Stimulated activated CD8-positive, alpha-beta memory T cell treated with anti-CD3 and anti-CD28 coated beads, Interleukin-2, amount 100 ng/mL, for 1 hour (primary cell): ENCODE measurements around the gene MTMR12.
"Not testable (repeated sequence)": the region's sequence is repeated elsewhere in the genome, so short reads cannot be mapped to it uniquely, and the experiment has no call there.

ENCODE experiments used
- DNase-seq, 2 donors: peaks; one replicate each; pipeline ENCODE4 v3.0.0-alpha.2; 2020; ENCODE audit warnings: low read depth in 2 of 2

MTMR12 gene

GRCh38 chr5:32325616-32326015 is 12.9 kb upstream of the MTMR12 start:
- DNase-seq = no peak

GRCh38 chr5:32325062-32325461 is 12.3 kb upstream of the MTMR12 start:
- no peak for DNase-seq

- DNase-seq = no peak
These were observed 11.0 kb upstream of the MTMR12 start for GRCh38 chr5:32323741-32324140.

GRCh38 chr5:32322882-32323281 is 10.1 kb upstream of the MTMR12 start:
- DNase-seq = no peak

GRCh38 chr5:32321787-32322186 is 9.0 kb upstream of the MTMR12 start:
- not testable (repeated sequence) for DNase-seq

- DNase-seq = no peak
These were observed 7.8 kb upstream of the MTMR12 start for GRCh38 chr5:32320576-32320975.

GRCh38 chr5:32319926-32320543 is 7.3 kb upstream of the MTMR12 start:
- no peak for DNase-seq

- no peak for DNase-seq
These were observed 6.7 kb upstream of the MTMR12 start for GRCh38 chr5:32319392-32319791.

DNA sequence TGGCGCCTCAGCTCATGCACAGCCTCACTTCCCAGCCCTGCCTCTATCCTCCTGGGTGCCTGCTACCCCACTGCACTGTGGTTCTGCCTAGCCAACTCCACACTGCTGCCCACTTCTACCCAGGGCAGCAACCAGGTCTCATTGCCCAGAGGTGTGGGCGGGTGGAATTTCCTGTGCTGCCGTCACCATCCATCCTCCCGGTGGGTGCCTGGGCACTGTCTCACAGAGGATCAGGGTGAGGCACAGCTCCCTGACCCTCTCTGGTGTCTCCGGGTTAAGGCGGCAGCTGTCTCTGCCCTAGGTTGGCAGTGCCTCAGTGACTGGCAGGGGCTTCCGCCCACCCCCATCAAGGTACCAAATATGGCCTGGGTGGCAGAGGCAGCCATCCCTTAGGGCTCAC is 4.3 kb upstream of the MTMR12 start:
- DNase-seq = no peak

- DNase-seq = no peak
These were observed 2.7 kb upstream of the MTMR12 start for GRCh38 chr5:32315221-32316014.

DNA sequence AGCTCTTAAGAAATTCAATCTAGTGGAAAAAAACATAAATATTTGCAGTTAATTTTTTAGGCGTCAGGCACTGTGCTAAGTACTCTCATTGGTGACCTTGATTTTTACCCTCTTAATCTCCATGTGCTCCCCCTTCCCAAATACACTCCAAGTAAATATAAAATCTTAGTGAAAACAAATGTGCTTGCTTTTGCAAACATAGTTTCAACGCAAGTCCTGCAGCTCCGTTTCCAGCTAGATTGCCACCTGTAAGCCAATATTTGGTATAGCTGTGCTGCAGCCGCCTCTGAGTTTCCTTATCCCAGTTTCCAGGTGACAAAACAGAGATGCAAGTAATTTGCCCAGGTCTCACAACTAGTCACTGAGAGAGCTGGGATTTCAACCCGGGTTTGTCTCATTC is 1.9 kb upstream of the MTMR12 start:
- no peak for DNase-seq

DNA sequence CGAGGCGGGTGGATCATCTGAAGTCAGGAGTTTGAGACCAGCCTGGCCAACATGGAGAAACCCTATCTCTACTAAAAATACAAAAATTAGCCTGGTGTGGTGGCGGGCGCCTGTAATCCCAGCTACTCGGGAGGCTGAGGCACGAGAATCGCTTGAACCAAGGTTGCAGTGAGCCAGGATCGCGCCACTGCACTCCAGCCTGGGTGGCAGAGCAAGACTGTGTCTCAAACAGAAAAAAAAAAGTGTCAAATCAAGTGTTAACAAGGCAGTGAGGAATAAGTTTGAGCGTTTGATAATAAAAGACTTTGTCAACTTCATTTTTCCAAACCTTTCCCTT is 1.4 kb upstream of the MTMR12 start:
- not testable (repeated sequence) for DNase-seq

DNA sequence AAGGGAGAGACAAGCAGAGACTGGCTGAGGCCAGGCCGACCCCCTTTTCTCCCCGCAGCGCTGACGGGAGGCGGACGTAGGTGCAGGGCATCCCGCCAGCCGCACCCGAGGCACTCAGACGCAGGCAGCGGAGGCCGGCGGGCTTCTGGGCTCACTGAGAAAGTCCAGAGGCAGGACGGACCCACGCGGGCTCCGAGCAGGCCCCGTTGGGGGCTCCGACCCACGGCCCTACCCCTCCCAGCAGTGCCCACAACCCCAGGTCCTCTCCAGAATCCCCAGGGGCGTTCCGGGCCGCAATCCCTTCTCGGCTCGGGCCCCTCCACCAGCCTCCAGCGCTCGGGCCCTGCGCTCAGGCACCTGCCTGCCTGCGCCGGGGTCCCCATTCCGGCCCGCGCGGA is 543 bp downstream of the MTMR12 start:
- DNase-seq = peak; percentile 7 to 13

GRCh38 chr5:32311404-32312196 is 1.1 kb downstream of the MTMR12 start:
- no peak for DNase-seq

GRCh38 chr5:32309761-32310160 is 3.0 kb downstream of the MTMR12 start:
- no peak for DNase-seq

GRCh38 chr5:32308946-32309345 is 3.8 kb downstream of the MTMR12 start:
- DNase-seq = no peak

DNA sequence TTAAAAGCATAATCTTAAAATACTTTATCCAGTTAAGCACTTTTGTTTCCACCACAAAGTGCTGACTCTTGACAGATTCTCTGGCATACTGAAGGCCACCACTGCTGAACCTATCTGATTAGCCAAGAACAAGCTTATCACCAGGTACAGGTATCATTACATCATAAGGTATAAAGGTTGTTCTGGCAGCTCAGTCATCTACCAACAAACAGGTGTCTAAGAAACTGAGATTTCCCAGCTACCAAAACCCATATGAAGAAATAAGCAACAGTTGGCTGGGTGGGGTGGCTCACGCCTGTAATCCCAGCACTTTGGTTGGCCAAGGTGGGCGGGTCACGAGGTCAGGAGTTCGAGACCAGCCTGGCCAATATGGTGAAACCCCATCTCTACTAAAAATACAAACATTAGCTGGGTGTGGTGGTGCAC is 5.0 kb downstream of the MTMR12 start:
- DNase-seq = no peak

DNA sequence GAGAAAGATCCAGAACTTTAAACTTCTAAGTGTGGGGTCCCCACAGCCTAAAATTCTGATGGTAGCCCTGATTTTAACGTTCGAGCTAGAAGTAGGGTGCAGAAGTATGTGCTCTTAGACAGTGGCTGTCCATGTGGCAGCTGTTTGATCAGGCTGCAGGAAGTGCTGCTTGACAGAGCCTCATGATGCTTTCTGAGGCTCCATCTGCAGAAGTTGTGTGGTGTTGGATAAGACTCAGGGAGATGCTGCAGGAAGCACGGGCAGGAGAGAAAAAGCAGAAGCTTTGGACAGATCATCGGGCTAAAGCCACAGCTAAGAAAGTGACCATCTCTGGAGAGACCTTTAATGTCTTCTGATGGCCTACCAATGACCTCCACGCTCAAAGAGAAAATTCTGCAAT is 8.1 kb downstream of the MTMR12 start:
- no peak for DNase-seq

DNA sequence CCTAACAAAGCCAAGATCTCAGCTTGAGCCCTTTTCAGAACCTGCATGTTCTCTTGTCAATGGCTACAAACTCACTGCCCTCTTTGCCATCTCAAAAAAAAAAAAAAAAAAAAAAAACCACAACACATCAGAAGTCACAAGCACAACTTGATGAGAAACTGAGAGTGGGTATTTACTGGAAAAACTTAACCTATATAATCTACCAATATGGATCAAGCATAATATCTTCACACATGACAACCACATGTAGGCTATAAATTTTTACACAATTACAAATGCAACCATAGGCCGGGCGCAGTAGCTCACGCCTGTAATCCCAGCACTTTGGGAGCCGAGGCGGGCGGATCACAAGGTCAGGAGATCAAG is 9.0 kb downstream of the MTMR12 start:
- DNase-seq = no peak

DNA sequence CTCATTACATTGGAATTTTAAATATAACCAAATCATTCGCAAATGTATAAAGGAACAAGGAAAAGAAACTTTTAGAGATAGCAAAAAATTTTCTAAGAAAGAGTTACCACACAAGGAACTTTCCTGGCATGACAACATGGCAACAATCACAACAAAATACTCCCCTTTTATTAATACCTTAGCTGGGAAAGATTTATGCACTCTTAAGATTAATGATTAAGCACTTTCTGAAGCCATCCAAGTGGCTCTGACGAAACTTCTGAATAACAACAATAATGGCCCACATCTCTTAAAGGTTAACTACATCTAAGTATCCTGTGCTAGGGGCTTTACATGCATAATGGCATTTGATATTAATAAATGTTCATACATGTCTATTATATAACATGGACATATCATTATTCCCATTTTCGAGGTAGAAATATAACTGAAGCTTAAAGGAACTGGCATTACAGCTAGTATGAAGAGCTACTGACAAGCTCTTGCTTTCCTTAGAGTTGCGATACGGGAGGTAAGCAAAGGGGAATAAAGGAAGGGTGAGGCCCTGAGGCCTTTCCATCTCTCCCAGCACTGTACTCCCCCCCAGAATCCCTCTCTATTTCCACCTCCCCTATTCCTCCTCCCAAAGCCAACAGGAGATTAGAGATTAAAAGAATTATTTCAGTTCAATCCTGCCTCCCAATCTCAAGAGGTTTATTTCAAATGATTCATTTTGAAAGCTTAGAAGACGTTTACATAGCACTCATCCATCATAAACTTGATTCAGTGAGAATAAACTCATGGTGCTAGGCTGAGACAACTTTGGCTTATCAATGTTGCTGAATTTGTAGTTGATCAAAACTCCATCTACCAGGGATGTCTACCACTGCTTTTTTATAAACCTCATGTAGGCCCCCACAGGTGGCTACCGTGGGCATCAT is 9.6 kb downstream of the MTMR12 start:
- DNase-seq = no peak

- no peak for DNase-seq
These were observed 10.8 kb downstream of the MTMR12 start for GRCh38 chr5:32301891-32302290.
